DMS79 (cell line): ENCODE data around the gene GPR39.

ENCODE experiments used
- DNase-seq: peaks from one replicate; lab custom pipeline; 2025; lab: John Stamatoyannopoulos, UW

GPR39 gene

GRCh38 chr2:132605236-132606180, 188.9 kb downstream of the GPR39 start:
- DNase-seq: no peak

- DNase-seq: no peak
Measured at GRCh38 chr2:132606649-132607048, 190.0 kb downstream of the GPR39 start.

- DNase-seq: no peak
Measured at GRCh38 chr2:132607426-132608090, 191.0 kb downstream of the GPR39 start.

GRCh38 chr2:132608311-132608710, 191.7 kb downstream of the GPR39 start:
- peak; percentile 90 for DNase-seq

- peak; percentile 43 for DNase-seq
Measured at GRCh38 chr2:132609101-132609890, 192.7 kb downstream of the GPR39 start.

GRCh38 chr2:132611719-132612118, 195.1 kb downstream of the GPR39 start:
- no peak for DNase-seq

- DNase-seq: no peak
Measured at GRCh38 chr2:132615329-132616085, 198.9 kb downstream of the GPR39 start.

GRCh38 chr2:132617989-132618388, 201.4 kb downstream of the GPR39 start:
- DNase-seq: no peak

- DNase-seq: no peak
Measured at GRCh38 chr2:132618734-132619133, 202.1 kb downstream of the GPR39 start.

GRCh38 chr2:132620115-132620514, 203.5 kb downstream of the GPR39 start:
- no peak for DNase-seq

- DNase-seq: peak; percentile 93
Measured at GRCh38 chr2:132621131-132621875, 204.7 kb downstream of the GPR39 start.

- DNase-seq: no peak
Measured at GRCh38 chr2:132623096-132623839, 206.7 kb downstream of the GPR39 start.

GRCh38 chr2:132627536-132627935, 210.9 kb downstream of the GPR39 start:
- DNase-seq: no peak

GRCh38 chr2:132632000-132632649, 215.5 kb downstream of the GPR39 start:
- DNase-seq: no peak

- no peak for DNase-seq
Measured at GRCh38 chr2:132633635-132634034, 217.0 kb downstream of the GPR39 start.

- DNase-seq: no peak
Measured at GRCh38 chr2:132636346-132636745, 219.7 kb downstream of the GPR39 start.

GRCh38 chr2:132638313-132639040, 221.9 kb downstream of the GPR39 start:
- no peak for DNase-seq

GRCh38 chr2:132640116-132640515, 223.5 kb downstream of the GPR39 start:
- peak; percentile 11 for DNase-seq

GRCh38 chr2:132641819-132642218, 225.2 kb downstream of the GPR39 start:
- DNase-seq: no peak
